NCI-H748 (cell line): ENCODE results near the gene LDAH.

Source experiments
- DNase-seq: peaks from one replicate; lab custom pipeline; 2025; ENCODE audit not compliant: unreplicated experiment; lab: John Stamatoyannopoulos, UW

Gene LDAH

DNA sequence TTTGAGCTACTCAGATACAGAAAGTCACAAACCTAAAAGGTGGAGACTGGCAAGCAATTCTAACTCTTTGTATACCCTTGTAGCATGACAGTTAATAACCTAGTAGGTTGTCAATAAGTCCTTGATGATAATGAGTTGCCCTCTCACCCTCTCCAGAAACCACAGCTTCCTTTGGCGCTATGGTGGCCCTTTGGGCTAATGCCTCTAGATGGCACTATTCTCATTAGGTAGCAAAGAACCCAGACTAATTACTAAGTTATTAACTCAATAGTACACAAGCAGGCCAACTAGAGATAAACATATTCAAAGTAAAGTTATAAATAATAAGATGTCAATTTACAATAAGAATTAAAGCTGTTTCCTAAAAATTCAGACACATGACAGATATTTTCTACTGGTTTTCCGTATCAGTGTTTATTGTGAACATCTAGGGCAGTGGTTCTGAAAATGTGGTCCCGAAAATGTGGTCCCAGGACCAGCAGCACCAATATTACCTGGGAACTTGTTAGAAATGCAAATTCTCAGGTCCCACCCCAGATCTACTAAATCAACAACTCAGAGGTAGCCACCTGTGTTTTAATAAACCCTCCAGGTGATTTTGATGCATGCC, 41.1 kb downstream of the LDAH start:
- peak; percentile 21 for DNase-seq

GRCh38 chr2:20771299-20771698, 51.6 kb downstream of the LDAH start:
- DNase-seq: no peak

- DNase-seq: no peak
Observed at GRCh38 chr2:20766798-20767644, 55.9 kb downstream of the LDAH start.

GRCh38 chr2:20766213-20766612, 56.7 kb downstream of the LDAH start:
- DNase-seq: no peak

GRCh38 chr2:20762945-20763683, 59.8 kb downstream of the LDAH start:
- no peak for DNase-seq

GRCh38 chr2:20759487-20759886, 63.4 kb downstream of the LDAH start:
- no peak for DNase-seq

DNA sequence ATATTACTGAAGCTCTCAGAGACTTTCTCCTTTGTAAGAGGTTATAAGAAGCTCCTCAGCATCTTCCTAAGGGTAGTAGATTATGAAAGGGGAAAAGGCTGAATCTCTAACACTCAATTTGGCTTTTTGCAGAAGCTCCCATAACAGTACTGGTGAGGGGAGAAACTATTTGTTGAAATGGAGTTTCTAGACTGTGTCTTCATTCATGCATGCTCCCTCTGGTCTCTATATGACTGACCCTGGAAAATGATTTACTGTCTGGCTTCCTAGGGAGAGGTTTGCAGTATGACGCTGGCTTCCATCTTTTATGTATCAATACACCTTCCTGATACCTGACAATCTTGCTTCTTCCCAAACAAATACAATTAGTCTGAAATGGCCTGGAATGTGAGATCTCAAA, 63.9 kb downstream of the LDAH start:
- no peak for DNase-seq

DNA sequence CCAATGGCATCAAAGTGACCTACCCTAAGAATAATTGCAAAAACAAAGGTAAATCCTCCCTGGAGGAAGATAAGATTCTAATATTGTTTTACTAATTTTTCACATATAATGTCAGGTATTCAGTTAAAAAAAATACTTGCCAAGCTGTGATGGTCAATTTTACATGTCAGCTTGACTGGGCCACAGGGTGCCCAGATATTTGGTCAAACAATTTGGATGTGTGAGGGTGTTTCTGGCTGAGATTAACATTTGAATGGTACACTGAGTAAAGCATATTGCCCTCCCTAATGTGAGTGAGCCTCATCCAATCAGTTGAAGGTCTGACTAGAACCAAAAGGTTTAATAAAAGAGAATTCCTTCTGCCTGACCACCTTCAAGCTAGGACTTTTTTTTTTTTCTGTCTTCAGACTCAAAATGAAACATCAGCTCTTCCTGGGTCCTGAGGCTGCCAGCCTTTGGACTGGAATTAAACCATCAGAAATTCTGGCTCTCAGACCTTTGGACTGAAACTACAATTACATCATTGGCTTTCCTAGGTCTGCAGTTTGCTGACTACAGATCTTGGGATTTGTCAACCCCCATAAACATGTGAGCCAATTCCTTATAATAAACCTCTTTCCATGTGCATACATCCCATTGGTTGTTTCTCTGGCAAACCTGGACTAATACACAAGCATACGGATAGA, 65.4 kb downstream of the LDAH start:
- no peak for DNase-seq

DNA sequence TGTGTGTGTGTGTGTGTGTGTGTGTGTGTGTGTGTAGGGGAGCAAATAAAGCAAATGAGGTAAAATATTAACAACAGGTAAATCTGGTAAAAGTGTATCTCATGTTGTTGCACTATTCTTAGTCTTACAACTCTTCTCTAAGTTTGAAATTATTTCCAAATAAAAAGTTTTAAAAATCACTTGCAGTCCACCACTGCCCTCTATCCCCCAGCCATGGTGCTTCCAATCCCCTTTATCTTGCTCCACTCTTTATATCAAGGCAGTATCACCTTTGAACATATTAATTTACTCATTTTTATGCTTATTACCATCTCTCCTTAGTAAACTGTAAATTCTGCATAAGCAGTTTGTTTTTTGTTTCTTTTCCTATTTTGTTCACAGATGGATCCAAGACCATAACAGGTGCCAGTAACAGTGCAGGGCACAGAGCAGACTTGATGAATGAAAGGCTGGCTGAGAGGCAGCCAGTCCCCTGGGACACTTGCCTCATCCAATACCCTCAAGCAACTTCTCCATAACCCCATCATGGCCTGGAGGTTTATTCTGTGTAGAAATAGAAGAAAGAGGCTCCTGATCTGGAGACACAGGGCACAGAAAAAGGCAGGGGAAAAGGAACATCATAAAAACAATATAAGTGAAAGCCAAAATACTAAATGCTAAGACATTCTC, 67.6 kb downstream of the LDAH start:
- DNase-seq: no peak

- DNase-seq: no peak
Observed at GRCh38 chr2:20752293-20752692, 70.6 kb downstream of the LDAH start.

GRCh38 chr2:20747317-20747716, 75.6 kb downstream of the LDAH start:
- no peak for DNase-seq

DNA sequence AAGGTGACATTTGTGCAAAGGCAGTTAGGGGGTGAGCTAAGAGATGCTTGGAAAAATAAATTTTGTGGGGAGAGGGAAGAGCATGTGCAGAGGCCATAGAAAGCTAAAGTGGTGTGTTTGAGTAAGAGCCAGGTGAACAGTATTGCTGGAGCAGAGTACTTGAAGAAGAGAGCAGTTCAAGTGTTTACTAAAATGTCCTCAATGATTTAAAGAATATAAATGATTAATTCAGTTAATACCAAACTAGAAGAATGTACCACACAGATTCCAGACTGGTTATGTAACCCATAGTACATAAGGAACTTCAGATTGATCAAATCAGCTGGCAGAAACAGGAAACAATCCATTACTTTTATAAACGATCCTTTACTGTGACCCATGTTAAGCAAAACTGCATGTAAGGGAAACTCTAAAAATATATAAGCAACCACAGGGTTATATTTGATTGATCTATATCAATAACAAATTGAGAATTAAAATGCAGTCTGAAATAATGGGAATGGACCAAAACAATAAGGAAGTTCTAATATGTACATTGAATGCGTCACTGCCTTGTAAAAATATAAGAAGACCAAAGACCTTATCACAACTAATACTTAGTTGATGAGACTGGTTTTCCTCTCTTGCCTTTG, 76.9 kb downstream of the LDAH start:
- no peak for DNase-seq

GRCh38 chr2:20744366-20745335, 78.2 kb downstream of the LDAH start:
- no peak for DNase-seq

- no peak for DNase-seq
Observed at GRCh38 chr2:20738772-20739171, 84.1 kb downstream of the LDAH start.

GRCh38 chr2:20737505-20737904, 85.4 kb downstream of the LDAH start:
- DNase-seq: no peak

- DNase-seq: no peak
Observed at GRCh38 chr2:20728114-20728758, 94.7 kb downstream of the LDAH start.

DNA sequence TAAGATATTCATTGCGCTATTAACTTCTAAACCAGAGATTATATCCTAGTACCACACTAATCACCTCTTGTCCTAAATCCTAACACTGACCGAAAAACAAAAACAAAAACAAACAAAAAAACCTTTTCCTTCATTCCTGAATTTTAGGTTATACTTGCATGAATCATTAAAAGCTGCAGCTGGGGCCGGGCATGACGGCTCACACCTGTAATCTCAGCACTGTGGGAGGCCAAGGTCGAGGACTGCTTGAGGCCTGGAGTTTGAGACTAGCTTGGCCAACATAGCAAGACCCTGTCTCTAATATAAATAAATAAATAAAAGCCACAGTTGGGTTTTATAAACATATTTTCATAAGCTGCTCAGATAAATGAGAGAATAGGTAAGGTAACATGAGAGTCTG, 96.0 kb downstream of the LDAH start:
- no peak for DNase-seq

- DNase-seq: no peak
Observed at GRCh38 chr2:20725782-20726181, 97.1 kb downstream of the LDAH start.
